HG03175 (cell line): ENCODE measurements around the gene TM9SF1.
A peak's percentile ranks its signal among the peaks of the same experiment; 100 is the strongest.

Experiments
- ATAC-seq: cut with Tn5 transposase; IDR thresholded peaks from one replicate; pipeline ENCODE4 v1.9.1; 2021; ENCODE audit warnings: mild to moderate bottlenecking, moderate library complexity; ENCODE audit not compliant: unreplicated experiment

Gene TM9SF1

DNA sequence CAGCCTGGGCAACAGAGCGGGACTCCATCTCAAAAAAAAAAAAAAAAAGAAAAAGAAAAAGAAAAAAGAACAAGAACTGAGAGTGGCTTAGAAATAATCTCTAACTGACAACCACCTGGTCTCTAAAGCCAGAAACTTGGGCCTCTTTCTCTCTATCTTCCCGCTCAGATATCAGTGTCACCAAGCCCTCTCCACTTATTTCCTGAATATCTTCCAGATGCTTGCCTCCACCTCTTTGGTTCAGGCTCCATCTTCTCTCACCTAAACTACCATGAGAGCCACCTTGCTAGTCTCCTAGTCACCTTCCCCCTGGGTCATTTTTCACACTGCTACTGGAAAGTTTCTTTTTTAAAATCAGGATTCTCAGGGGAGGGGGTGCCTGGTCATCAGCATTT, 1.8 kb upstream of the TM9SF1 start:
- no peak for ATAC-seq

DNA sequence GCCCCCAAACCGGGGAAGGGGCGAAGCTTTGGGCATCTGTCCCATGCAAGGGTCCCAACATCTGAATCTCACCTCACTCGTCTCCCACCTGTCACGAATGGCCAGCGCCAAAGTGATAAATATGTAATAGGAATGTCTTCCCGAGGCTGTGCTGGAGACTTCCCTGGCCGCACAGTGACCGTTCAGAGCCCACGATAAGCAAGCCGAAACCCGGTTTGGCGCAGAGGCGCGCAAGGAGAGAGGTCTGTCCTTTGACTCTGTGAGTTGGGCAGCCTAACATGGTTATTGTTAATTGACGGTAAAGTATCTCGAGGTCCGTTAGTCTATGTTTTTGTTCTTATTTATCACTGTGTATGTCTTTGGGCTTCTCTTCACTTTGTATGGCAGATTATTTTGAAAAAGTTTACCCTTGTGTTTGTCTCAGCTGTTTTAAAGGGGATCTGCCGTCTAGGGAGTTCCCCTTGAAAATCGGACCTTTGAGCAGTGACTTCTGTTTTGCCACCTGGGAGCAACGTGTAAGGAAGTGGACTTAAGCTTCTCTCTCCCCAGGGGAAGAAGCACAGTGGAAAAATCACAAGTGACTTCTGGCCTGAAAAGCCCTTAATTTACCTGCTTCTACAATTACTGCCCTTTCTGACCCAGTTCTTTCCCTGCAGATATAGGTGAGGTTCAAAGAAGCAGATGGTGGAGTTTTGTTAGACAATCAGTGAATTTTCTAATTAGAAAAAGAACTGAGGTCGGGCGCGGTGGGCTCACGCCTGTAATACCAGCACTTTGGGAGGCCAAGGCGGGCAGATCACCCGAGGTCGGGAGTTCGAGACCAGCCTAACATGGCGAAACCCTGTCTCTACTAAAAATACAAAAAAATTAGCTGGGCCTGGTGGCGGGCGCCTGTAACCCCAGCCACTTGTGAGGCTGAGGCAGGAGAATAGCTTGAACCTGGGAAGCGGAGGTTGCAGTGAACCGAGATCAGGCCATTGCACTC, 1.1 kb upstream of the TM9SF1 start:
- peak; percentile 11 for ATAC-seq

DNA sequence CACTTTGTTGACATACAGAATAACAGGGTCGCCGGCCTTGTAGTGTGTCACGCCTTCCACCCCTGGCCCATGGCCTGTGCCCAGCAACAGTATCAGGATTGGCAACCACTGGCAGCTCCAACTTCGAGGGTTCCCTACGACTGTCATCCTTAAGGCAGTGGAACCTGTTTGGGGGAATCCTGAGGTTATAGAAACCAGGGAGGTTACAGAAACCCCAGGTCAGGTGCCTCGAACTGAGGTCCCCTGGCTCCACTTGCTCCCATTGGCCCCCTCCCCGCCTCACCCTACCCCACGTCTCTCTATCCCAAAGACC, 412 bp downstream of the TM9SF1 start:
- no peak for ATAC-seq

DNA sequence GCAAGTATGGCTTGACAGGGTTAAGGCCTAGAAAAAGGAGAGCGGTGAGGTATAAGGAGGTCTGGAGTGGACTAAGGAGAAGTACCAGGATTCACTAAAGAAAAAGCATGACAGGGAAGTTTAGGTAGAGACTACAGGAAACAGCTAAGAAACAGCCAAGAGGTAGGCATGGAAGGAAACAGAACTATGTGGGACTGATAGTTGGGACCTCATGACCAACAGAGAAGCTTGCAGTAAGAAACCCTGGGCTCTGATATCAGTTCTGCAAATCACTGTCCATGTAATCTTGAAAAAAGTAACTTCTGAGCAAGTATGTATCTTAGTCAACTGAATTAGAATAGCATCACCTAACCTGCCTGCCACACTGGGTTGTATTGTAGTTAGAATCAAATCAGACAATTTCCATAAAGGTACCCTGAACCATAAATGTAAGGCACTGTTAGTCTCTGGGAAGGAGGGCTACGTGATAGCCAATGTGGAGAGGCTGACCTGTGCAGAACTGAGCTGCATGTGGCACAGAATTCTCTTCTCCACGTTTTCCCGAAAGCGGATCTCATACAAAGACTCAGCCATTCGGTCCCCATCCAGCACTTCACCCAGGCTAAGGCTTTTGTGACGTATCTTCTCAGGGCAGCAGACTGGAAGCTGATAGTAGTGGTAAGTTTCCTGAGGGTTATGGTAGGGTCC, 912 bp downstream of the TM9SF1 start:
- ATAC-seq, result no peak

DNA sequence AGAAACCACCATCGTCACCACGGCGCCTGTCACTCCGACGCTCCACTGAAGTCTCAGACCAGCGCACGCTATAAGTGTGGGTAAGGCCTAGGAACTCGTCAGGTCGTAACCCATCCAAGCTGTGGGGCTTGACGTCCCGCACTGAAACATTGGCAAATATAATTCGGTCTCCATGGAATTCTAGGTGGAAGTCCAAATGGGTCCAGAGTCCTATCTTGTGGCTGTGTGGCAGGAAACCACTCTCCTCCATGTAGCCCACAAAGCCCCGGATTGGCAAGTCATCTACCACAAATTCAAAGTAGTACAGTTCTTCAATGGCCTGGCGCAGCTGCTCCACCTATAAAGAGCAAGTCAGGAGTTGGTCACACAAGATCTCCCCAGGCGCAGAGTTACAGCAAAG, 2.3 kb downstream of the TM9SF1 start:
- no peak for ATAC-seq

DNA sequence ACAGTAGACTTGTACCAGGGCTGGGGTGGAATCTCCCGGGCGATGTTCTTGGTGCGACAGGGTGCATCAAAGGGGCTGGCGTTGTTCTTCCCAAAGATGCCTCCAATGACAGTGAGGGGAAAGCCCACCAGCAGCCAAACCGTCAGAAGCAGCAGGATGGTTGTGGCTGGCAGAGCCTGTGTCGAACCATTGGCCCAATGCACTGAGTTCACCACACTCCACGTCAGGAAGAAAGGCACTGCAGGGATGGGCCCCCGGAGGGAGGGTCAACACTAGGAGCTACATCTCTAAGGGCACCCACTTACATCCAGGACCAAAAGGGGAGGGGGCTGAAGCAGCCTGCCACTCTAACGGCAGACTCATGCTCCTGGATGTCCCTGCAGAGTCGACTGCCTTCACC, 4.8 kb downstream of the TM9SF1 start:
- no peak for ATAC-seq

DNA sequence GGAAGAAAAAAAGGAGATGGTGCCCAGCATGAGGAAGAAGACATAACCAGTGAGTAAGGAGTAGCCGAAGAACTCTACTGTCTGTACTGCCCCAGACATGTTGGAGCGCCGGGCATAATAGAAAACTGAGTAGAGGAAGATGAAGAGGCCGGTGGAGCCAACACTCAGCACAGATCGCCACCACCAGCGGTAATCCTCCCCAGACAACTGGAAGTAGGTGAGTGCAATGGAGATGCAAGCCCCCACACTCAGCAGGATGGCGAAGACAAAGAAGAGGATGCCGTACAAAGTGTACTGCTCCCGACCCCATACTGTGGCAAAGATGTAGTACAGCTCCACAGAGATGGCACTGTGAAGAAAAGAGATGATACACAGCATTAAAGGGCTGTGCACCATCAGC, 5.8 kb downstream of the TM9SF1 start:
- no peak for ATAC-seq

DNA sequence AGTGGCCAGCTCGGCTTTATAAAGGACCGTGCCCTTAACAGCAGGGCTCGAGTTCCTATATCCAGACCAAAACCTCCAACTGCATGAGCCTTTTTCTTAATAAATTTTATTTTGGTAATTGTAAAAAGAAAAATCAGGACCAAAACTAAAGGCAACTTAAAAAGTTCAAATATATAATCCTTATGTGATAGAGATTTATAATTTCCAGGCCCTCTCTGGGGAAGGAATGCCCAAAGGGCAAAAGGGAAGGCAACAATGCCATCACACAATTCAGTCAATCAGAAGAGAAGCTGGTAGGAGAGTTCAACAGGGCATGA, 6.2 kb downstream of the TM9SF1 start:
- ATAC-seq, result no peak

DNA sequence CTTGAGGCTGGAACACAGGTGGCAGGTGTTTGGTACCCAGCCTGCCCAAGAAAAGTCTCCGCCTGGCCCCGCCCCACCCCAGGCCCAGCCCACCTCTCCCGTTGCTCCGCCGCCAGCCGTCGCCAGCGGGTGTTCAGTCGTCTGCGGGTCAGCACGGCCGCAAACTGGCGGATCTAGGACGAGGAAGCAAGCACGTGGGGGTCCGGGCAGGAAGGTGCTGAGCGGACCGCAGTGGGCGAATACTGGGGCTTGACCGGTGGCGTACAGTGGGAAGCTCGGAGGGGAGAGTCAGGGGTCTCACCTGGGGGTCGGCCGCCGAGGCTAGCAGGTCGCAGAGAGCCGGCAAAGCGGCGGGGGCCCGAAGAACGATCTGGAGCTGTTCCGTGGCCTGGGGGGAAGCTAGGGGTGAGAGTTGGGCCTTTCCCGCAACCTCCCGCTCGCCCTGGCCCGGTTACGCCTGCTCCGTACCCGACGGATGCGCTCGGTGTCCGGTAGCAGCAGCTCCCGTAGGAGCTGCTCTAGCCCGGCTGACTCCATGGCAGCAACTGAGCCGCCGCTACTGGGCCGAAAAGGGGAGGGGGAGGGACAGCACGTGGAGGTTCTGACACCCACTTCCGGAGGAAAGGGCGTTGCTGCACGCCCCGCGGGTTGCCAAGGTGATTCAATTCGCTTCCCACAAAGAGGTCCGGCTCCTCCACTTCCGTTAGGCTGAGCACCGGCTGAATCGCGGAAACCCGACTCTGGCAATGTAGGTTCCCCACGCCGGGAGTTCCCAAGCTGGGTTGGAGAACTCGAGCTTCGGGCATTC, 6.8 kb downstream of the TM9SF1 start, which contains the start of gene IPO4:
Gene IPO4, minus strand, starts transcription at position 566 of the 808 bp plus-strand sequence. Its CDS starts 29 bp downstream, at position 537.
- peak; percentile 88 for ATAC-seq

DNA sequence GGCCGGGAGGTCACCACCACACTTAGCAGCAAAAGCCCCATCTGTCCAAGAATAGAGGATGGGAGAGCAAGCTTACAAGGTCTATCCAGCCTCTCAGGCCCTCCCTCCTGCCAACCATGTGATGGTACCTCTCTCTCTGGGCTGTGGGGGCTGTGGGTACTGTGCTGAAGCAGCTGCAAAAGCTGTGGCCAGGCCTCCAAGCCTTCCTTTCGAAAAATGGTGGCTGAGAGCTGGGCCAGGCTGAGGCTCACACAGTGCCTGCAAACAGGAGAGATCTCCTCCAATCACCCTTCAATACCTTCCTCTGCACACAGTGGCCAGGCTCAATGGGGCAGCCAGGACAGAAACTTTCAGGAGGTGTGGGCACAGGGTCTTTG, 7.7 kb downstream of the TM9SF1 start:
- no peak for ATAC-seq

DNA sequence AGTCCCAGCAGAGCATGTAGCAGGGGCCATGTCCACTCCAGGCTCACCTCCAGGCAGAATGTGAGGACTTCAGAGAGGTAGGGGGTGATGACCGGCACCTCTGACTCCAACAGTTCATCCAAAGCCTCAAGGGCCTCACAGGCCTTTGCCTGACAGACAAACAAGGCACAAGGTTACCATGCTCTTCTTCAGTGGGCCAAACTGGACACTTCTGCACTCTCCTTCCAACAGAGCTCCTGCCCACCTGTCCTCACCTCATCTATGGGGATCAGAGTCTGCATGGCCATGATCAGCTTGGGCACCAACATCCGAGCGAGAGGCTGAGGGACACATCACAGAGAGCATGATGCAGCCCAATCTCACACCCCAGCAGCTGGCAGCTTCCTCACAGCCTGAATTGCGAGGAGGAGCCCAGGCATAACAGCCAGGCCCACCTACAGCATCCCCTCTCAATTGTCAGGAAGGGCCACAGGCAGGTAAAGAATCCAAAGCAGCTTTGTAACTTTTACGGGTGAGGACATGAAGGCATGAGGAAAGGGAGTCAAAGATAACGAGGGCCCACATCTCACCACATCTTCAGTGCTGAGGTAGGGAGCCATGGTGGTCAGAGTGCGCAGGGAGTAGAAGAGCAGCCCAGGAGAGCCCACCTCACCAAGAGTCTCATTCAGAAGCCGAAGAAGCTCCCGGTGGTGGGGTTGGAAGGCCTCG, 8.3 kb downstream of the TM9SF1 start:
- ATAC-seq, result no peak

DNA sequence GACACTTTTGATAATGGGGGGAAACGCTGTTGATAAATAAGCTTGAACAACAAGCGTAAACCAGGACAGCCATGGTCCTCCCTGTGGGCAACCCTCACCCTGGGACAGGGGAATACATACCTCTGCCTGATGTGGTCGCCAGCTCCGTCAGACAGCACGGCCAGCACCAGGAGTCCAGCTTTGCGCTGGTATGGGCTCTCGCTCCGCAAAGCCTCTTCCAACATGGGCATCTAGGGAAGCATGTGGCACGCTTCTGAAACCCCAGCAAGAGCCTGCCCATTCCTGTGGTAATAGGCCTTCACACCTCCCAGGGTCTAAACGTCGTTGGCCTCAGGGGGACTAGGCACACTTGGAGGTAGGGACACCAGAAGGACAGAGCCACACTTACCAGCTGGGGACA, 9.5 kb downstream of the TM9SF1 start:
- ATAC-seq, result no peak

DNA sequence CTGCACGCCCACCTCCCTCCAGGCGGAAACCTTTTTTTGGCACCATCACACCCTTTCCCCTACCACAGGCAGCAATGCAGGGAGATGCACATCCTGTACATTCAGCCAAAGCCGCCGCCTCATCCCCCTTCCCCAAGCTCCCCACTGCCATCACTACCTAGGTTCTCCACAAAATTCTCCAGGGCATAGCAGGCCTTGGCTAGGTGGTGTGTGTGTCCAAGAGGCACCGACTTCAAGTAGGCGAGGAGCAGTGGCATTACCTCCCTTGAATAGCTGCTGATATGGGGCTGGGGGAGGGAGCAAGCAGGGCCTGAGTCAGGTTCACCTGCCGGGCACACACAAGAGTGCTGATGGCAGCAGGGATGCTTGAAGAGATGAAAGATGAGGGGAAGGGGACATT, 10.2 kb downstream of the TM9SF1 start:
- ATAC-seq, result no peak

DNA sequence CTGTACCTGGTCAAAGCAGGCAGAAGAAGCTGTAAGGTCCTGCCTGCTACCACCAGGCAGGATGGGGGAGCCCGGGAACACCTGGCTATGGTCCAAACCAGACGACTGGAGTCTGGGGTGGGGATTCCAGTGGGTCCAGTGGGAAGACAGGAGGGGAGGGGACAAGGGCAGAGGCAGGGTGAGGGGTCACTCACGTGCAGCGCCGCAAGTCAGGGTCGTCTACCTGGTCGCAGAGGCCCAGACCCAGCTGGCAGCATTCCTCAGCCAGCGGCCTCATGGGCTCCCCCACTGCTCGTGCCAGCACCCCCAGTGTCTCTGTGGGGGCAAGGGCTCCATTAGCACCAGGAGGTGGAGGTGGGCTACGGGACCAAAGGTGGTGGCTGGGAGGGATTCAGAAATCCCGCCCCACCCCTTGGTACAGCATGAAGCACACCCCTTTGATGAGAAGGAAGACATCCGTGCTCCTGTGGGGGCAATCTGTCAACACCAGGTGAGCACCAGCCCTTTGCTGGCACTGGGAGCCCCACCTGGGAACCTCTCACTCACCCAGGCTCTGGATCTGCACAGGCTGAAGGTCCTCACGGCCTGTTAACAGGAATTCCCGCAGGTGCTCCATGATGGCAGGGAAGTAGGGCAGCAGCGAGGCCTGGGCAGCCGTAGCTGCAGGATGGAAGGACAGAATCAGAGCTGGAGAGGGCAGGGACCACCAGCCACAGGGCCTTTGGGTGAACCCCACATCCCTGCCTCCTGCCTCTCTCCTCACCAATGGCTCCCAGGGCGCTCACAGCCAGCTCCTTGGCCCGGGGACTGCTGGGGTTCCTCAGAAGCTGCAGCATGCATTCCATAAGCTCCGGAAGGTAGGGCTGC, 10.9 kb downstream of the TM9SF1 start:
- no peak for ATAC-seq

DNA sequence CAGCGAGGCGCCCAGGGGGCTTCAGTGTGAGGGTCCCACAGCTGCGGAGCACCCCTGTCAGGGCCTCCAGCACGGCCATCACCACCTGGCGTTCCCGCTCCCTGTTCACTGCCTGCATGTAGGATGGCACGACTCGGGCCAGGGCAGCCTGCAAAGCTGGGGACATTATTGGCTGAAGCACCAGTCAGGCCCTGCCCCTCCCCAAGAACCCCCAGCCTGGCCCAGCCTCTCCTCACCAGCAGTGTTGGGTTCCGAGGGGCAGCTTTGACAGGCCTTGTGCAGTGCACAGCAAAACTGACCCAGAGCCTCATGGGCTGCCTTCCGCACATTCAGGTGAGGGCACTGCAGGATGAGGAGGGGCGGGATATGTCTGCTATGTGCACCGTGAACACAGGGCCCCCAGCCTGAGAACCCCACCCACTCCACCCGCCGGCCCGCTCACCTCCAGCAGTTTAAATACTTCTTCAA, 12.2 kb downstream of the TM9SF1 start:
- no peak for ATAC-seq

DNA sequence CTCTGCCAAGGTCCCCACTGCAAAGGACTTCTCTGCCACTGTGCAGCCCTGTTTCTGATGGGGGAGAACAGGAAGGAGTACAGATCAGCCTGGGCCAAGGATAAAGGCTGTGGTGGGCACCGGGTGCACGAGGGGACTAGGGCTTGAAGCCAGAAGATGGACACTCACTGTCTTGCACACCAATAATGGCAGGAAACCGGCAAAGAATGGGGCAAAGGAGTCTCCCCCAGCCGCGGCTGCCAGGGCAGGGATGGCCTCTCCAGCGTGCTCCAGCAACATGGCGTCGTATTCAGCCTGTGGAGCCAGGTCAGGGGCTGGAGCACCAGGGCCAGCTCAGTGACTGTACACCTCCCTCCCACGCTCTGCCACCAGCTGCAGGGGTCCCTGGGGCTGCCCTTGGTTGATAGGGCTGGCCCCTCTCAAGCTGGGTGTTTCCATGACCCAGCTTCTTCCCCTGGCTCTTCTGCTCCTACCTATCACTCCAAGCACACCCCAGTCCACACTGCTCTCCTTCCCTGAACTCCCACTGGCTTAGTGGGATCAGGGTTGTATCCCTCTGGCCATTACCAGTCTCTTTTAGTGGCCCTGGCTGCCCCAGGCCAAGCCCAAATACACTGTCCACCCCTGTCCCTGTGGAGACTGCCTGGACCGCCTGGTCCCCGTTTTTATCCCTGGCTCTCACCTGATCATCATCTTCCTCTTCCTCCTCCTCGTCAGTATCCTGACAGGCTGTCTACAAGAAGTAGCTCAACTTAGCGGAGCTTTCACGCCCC, 12.9 kb downstream of the TM9SF1 start:
- no peak for ATAC-seq

DNA sequence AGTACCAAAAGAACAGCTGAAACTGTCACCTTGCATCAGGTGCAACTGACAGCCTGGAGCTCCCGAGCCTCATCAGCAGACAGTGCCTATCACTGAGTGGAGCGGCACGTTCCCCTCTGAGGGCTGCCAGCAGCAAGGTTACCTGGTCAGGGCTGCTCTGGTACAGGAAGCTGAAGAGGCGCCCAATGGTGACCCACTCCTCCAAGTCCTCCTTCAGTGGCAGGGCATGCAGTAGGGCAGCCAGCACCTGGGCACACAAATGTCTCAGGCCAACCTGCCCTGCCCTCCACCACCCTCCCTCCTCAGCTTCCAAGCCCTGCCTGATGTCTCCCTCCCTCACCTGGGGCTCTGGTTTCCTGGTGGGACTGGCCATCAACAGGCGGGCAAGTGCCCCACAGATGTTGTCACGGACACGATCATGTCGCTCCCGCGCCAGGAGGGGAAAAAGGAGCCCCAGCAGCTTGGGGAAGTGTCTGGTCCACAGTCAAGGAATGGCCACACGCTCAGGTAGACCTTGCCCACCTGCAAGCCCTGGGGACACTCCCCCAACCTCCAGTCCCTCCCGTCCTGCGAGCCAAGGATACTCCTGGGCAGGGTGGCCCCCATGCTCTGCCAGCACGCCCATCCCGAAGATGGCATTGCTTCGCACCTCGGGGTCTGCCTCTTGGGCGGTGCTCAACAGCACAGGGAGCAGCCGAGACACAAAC, 13.7 kb downstream of the TM9SF1 start:
- no peak for ATAC-seq

DNA sequence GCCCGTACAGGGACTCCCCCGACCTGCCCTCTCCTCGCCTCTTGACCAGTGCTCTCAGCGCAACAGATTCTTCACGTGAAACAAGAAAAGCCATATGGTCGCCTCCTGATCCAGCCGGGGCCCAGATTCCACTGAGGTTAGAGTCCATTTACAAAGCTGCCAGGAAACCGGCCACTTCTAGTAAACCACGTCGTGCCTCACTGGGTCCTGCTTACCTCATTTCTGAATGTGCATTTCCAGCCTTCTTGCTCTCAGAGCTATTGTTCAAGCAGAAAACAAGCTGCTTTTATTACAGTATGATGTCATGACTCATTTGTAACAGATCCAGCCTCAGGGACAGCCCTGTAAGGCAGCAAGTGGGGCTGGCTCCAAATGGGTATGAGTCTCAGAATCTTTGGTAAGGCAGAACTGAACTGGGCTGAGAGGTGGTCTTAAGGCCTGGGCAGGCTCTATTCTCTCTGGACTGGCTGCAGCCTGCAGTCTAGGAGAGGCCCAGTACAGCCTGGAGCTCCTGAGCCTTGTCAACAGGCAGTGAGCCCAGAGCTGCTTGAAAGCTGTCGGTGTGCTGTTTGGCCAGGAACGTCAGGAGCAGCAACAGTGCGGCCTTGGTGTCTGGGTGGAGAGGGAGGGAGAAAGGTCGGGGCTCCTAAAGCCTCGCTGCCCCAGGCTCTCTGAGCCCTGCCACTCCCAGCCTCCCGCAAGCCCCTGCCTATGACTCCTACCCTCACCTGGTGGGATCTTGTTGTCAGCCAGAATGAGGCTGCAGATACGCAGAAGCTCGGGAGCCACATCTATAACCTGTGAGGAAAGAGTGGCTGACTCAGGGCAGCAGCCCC, 15.1 kb downstream of the TM9SF1 start:
- ATAC-seq, result no peak
